Trophoblast cell (in vitro differentiated cells and primary cell): ENCODE measurements around the gene ACTC1.

Source experiments
- DNase-seq, 2 donors: peaks; one replicate each; pipeline ENCODE4 v3.0.0-alpha.2; 2016
- H2AFZ ChIP-seq: 2 replicates; pipeline ENCODE4 v1.6.1; 2013; ENCODE audit warnings: low read length, moderate library complexity, mild to moderate bottlenecking; ENCODE audit not compliant: insufficient read depth, poor library complexity
- H2AK5ac ChIP-seq: 2 replicates; pipeline ENCODE4 v1.6.1; 2013; ENCODE audit warnings: mild to moderate bottlenecking, low read length
- H2BK120ac ChIP-seq: 2 replicates; pipeline ENCODE4 v1.6.1; 2013; ENCODE audit warnings: low read length, mild to moderate bottlenecking, moderate library complexity; ENCODE audit not compliant: insufficient read depth, poor library complexity
- H2BK12ac ChIP-seq: 2 replicates; pipeline ENCODE4 v1.6.1; 2013; ENCODE audit warnings: mild to moderate bottlenecking, low read length, moderate library complexity
- H2BK5ac ChIP-seq: 2 replicates; pipeline ENCODE4 v1.6.1; 2013; ENCODE audit warnings: low read length, low read depth, moderate library complexity, mild to moderate bottlenecking; ENCODE audit not compliant: poor library complexity
- H3K14ac ChIP-seq: 2 replicates; pipeline ENCODE4 v1.6.1; 2013; ENCODE audit warnings: mild to moderate bottlenecking, low read length
- H3K18ac ChIP-seq: 2 replicates; pipeline ENCODE4 v1.6.1; 2013; ENCODE audit warnings: mild to moderate bottlenecking, low read length
- H3K23ac ChIP-seq: 2 replicates; pipeline ENCODE4 v1.6.1; 2013; ENCODE audit warnings: low read length
- H3K27ac ChIP-seq: 2 replicates; pipeline ENCODE4 v1.5.1; 2013; ENCODE audit warnings: low read depth, mild to moderate bottlenecking, inconsistent platforms, low read length, moderate library complexity
- H3K27me3 ChIP-seq: 2 replicates; pipeline ENCODE4 v1.6.1; 2013; ENCODE audit warnings: inconsistent platforms, mild to moderate bottlenecking, low read length, moderate library complexity; ENCODE audit not compliant: insufficient read depth
- H3K36me3 ChIP-seq, 2 experiments: 1 replicate in 1 of 2; 2 replicates in 1 of 2; pipeline ENCODE4 v1.6.1; 2013; ENCODE audit warnings: low read length in 2 of 2, mild to moderate bottlenecking in 2 of 2, moderate library complexity in 1 of 2; ENCODE audit not compliant: insufficient read depth in 2 of 2, control insufficient read depth in 1 of 2
- H3K4ac ChIP-seq: 2 replicates; pipeline ENCODE4 v1.6.1; 2013; ENCODE audit warnings: low read depth, mild to moderate bottlenecking, low read length, moderate library complexity
- H3K4me1 ChIP-seq, 2 experiments: 1 replicate in 1 of 2; 2 replicates in 1 of 2; pipeline ENCODE4 v1.6.1; 2013; ENCODE audit warnings: low read length in 2 of 2, mild to moderate bottlenecking in 2 of 2, moderate library complexity in 1 of 2; ENCODE audit not compliant: insufficient read depth in 2 of 2, control insufficient read depth in 1 of 2
- H3K4me2 ChIP-seq: 2 replicates; pipeline ENCODE4 v1.6.1; 2013; ENCODE audit warnings: inconsistent platforms, mild to moderate bottlenecking, low read length, moderate library complexity
- H3K4me3 ChIP-seq: 2 replicates; pipeline ENCODE4 v1.5.1; 2013; ENCODE audit warnings: mild to moderate bottlenecking, low read depth, low read length, inconsistent platforms
- H3K79me1 ChIP-seq: one replicate; pipeline ENCODE4 v1.6.1; 2013; ENCODE audit warnings: low read length
- H3K79me2 ChIP-seq: 2 replicates; pipeline ENCODE4 v1.6.1; 2013; ENCODE audit warnings: low read length, mild to moderate bottlenecking; ENCODE audit not compliant: control insufficient read depth, insufficient read depth, poor library complexity
- H3K9ac ChIP-seq: 2 replicates; pipeline ENCODE4 v1.6.1; 2013; ENCODE audit warnings: mild to moderate bottlenecking, low read length
- H3K9me3 ChIP-seq: 2 replicates; pipeline ENCODE4 v1.6.1; 2013; ENCODE audit warnings: low read depth, mild to moderate bottlenecking, control low read depth, inconsistent platforms, low read length; ENCODE audit not compliant: insufficient read depth
- H4K12ac ChIP-seq: 2 replicates; pipeline ENCODE4 v1.6.1; 2013; ENCODE audit warnings: low read depth, mild to moderate bottlenecking, low read length, moderate library complexity
- H4K8ac ChIP-seq: 2 replicates; pipeline ENCODE4 v1.6.1; 2013; ENCODE audit warnings: low read depth, mild to moderate bottlenecking, low read length, moderate library complexity
- H4K91ac ChIP-seq: one replicate; pipeline ENCODE4 v1.6.1; 2013; ENCODE audit warnings: low read depth, mild to moderate bottlenecking, low read length, moderate library complexity
- WGBS: extraction: QIAGEN DNeasy Blood & Tissue Kit; methylation state at CpG from one replicate; pipeline ENCODE4 v1.1.7; 2013; ENCODE audit warnings: missing lambda C conversion rate; ENCODE audit not compliant: insufficient read length, insufficient coverage; ENCODE audit errors: extremely low coverage; 5-methylcytosine and 5-hydroxymethylcytosine counted together

The ACTC1 gene

GRCh38 chr15:34755419-34755773, 40.0 kb downstream of the ACTC1 start:
- Histone ChIP-seq H4K8ac (no peak overlapping the region), H2BK5ac (no peak overlapping the region), H3K4me1 (peaks cover 3 to 14% of the 10 kb centered on the region in 2 experiments), H3K18ac (no peak overlapping the region), H3K79me2 (peaks cover 3% of the 10 kb centered on the region), H4K12ac (no peak overlapping the region), H3K23ac (no peak overlapping the region), H3K9me3 (peaks cover 2% of the 10 kb centered on the region), H3K14ac (no peak overlapping the region), H3K27me3 (peaks cover 15% of the 10 kb centered on the region), H3K9ac (no peak overlapping the region), H3K79me1 (no peaks in the 10 kb centered on the region), H2AFZ (no peak overlapping the region), H3K36me3 (no peaks in the 10 kb centered on the region), H2AK5ac (no peak overlapping the region), H2BK12ac (peak overlapping the region; percentile 5), H4K91ac (no peak overlapping the region), H3K4ac (no peak overlapping the region), H3K4me3 (peak overlapping the region; percentile 69), H3K4me2 (peak overlapping the region; percentile 74), H2BK120ac (no peak overlapping the region), H3K27ac (no peak overlapping the region)
- no peak for DNase-seq
- WGBS: no CpG with 5 or more reads among the region's 11 CpGs

- H3K9me3 ChIP-seq: peaks cover 2% of the 10 kb centered on the region
- WGBS: no CpG with 5 or more reads among the region's 81 CpGs
- H2AK5ac ChIP-seq: no peak within 1 kb of the TSS
- H3K36me3 ChIP-seq: no peaks in the 10 kb centered on the region
- H3K79me1 ChIP-seq: no peaks in the 10 kb centered on the region
- no peak within 1 kb of the TSS for H3K23ac ChIP-seq
- peak within 1 kb of the TSS; percentile 66 for H2AFZ ChIP-seq
- H4K12ac ChIP-seq: no peak within 1 kb of the TSS
- no peak within 1 kb of the TSS for H3K9ac ChIP-seq
- H3K27me3 ChIP-seq: peaks cover 15% of the 10 kb centered on the region
- H3K4me2 ChIP-seq: peak within 1 kb of the TSS; percentile 74
- H3K27ac ChIP-seq: no peak within 1 kb of the TSS
- peaks cover 3 to 14% of the 10 kb centered on the region in 2 experiments for H3K4me1 ChIP-seq
- DNase-seq: no peak
- no peak within 1 kb of the TSS for H2BK120ac ChIP-seq
- peak within 1 kb of the TSS; percentile 5 for H2BK12ac ChIP-seq
- H3K4me3 ChIP-seq: peak within 1 kb of the TSS; percentile 69
- H4K91ac ChIP-seq: no peak within 1 kb of the TSS
- no peak within 1 kb of the TSS for H3K18ac ChIP-seq
- H2BK5ac ChIP-seq: no peak within 1 kb of the TSS
- no peak within 1 kb of the TSS for H3K4ac ChIP-seq
- H3K14ac ChIP-seq: no peak within 1 kb of the TSS
- no peak within 1 kb of the TSS for H4K8ac ChIP-seq
- peaks cover 3% of the 10 kb centered on the region for H3K79me2 ChIP-seq
Observed at GRCh38 chr15:34754674-34755418, 40.5 kb downstream of the ACTC1 start, which contains the start of gene GJD2. TSS of gene GJD2 (minus strand) at chr15:34754998. CDS start at chr15:34754488, 510 bp downstream.

- Histone ChIP-seq H4K12ac (no peak overlapping the region), H2BK5ac (no peak overlapping the region), H2BK12ac (no peak overlapping the region), H2AFZ (no peak overlapping the region), H3K4me2 (peak overlapping the region; percentile 74), H3K4ac (no peak overlapping the region), H3K4me1 (peaks cover 3 to 14% of the 10 kb centered on the region in 2 experiments), H2BK120ac (no peak overlapping the region), H3K79me1 (no peaks in the 10 kb centered on the region), H2AK5ac (no peak overlapping the region), H4K8ac (no peak overlapping the region), H3K9me3 (peaks cover 2% of the 10 kb centered on the region), H3K9ac (no peak overlapping the region), H3K23ac (no peak overlapping the region), H3K36me3 (no peaks in the 10 kb centered on the region), H3K4me3 (peak overlapping the region; percentile 52), H3K27me3 (peaks cover 15% of the 10 kb centered on the region), H3K79me2 (peaks cover 3% of the 10 kb centered on the region), H4K91ac (no peak overlapping the region), H3K27ac (no peak overlapping the region), H3K18ac (no peak overlapping the region), H3K14ac (no peak overlapping the region)
- no peak for DNase-seq
- WGBS: no CpG with 5 or more reads among the region's 27 CpGs
Observed at GRCh38 chr15:34754171-34754601, 41.2 kb downstream of the ACTC1 start.

GRCh38 chr15:34753236-34753894, 42.0 kb downstream of the ACTC1 start:
- no peak overlapping the region for H2BK5ac ChIP-seq
- H3K27ac ChIP-seq: no peak overlapping the region
- DNase-seq: peak in 1 of 2 donors; percentile 53
- no peak overlapping the region for H2AK5ac ChIP-seq
- no peak overlapping the region for H3K14ac ChIP-seq
- no peak overlapping the region for H3K4ac ChIP-seq
- no peak overlapping the region for H3K18ac ChIP-seq
- H3K27me3 ChIP-seq: peaks cover 15% of the 10 kb centered on the region
- H2BK12ac ChIP-seq: no peak overlapping the region
- no peak overlapping the region for H4K12ac ChIP-seq
- H3K79me1 ChIP-seq: no peaks in the 10 kb centered on the region
- H2AFZ ChIP-seq: no peak overlapping the region
- peaks cover 3 to 14% of the 10 kb centered on the region in 2 experiments for H3K4me1 ChIP-seq
- H3K23ac ChIP-seq: no peak overlapping the region
- peak overlapping the region; percentile 35 for H3K4me2 ChIP-seq
- no peak overlapping the region for H3K4me3 ChIP-seq
- WGBS: no CpG with 5 or more reads among the region's 11 CpGs
- no peak overlapping the region for H4K91ac ChIP-seq
- H4K8ac ChIP-seq: no peak overlapping the region
- no peak overlapping the region for H3K9ac ChIP-seq
- peaks cover 3% of the 10 kb centered on the region for H3K79me2 ChIP-seq
- no peaks in the 10 kb centered on the region for H3K36me3 ChIP-seq
- no peak overlapping the region for H2BK120ac ChIP-seq
- H3K9me3 ChIP-seq: peaks cover 2% of the 10 kb centered on the region
